Spleen (tissue), 7 donors: ENCODE measurements around the gene NSA2.

Experiments used
- POLR2A ChIP-seq, 3 donors: fragments of 450-650 bp; IDR thresholded peaks; one replicate each; pipeline ENCODE4 v1.5.1; 2017; ENCODE audit warnings: antibody characterized with exemption in 3 of 3, mild to moderate bottlenecking in 1 of 3
- TF ChIP-seq, protein P1 (sequence below), 11 experiments: fragments of 200-600 bp in 7 of 11; fragments of 450-650 bp in 4 of 11; sonication (generic) in 4 of 11; IDR thresholded peaks in 8 of 11; conservative IDR thresholded peaks in 3 of 11; 1 replicate in 7 of 11; 2 replicates in 4 of 11; pipeline versions ENCODE4 v1.4.0 to v1.8.0; 2016 to 2021; ENCODE audit warnings: antibody characterized with exemption in 11 of 11, inconsistent platforms in 4 of 11, mild to moderate bottlenecking in 1 of 11
- donor health status: DM: no; HTN: no; CAD: no; lungs with moderate emphysema.
- donor health status: DM: no; HTN: no; CAD: no.
- donor health status: DM: no; HTN: no; CAD: no.

DNA sequence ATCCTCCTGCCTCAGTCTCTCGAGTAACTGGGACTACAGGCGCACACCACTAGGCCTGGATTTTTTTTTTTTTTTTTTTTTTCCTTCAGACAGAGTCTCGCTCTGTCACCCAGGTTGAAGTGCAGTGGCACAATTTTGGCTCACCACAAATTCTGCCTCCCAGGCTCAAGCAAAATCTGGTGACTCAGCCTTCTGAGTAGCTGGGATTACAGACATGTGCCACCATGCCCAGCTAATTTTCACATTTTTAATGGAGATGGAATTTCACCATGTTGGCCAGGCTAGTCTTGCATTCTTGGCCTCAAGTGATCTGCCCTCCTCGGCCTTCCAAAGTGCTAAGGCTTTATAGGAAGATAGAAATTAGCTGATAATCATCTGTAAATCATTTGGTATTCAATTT, 43.9 kb downstream of the NSA2 start:
- TF ChIP-seq, protein P1, sequence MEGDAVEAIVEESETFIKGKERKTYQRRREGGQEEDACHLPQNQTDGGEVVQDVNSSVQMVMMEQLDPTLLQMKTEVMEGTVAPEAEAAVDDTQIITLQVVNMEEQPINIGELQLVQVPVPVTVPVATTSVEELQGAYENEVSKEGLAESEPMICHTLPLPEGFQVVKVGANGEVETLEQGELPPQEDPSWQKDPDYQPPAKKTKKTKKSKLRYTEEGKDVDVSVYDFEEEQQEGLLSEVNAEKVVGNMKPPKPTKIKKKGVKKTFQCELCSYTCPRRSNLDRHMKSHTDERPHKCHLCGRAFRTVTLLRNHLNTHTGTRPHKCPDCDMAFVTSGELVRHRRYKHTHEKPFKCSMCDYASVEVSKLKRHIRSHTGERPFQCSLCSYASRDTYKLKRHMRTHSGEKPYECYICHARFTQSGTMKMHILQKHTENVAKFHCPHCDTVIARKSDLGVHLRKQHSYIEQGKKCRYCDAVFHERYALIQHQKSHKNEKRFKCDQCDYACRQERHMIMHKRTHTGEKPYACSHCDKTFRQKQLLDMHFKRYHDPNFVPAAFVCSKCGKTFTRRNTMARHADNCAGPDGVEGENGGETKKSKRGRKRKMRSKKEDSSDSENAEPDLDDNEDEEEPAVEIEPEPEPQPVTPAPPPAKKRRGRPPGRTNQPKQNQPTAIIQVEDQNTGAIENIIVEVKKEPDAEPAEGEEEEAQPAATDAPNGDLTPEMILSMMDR (IDR thresholded peaks at IDR 0.05 in 8 of 11, conservative IDR thresholded peaks at IDR 0.05 in 3 of 11) = no peak
- TF ChIP-seq POLR2A (IDR thresholded peaks at IDR 0.05) = no peak
